ENCODE data around the gene ZDHHC5. TPM values are rescaled to one million over a fixed set of nuclear protein-coding genes. Genes with fewer than 3 reads are reported as not detected.

ZDHHC5 gene
- total RNA-seq, 1 experiment from 2014 or later, result 65.2 TPM

DNA sequence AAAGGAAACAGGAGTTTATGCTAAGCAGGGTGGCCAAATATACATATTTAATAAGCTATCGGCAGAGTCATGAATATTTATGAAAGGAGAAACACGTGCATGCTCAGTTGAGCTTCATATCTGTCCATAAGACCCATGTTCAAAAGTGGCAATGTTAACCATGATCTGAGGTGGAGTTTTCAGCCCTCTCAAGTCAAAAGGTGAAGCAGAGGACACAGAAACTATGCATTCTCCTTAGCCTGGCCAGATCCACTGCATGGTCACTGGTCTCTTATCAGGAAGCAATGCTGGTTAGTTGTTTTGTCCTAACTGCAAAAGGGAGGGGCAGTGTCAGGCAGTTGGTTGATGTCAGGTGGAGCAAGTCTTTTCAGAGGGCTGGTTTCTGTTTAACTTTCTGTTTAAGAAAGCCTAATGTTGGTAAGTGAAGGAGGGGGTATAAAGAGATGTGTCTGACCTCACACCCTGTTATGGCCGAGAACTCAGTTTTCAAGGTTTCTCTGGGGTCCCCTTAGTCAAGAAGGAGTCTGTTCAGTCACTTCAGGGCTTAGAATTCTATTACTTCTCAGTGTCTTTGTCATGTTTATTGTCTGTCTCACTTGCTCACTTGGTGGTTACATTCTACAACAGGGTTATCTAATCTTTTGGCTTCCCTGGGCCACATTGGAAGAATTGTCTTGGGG lies 67.8 kb downstream of the ZDHHC5 start:
- no peak overlapping the region for H3K9ac ChIP-seq (ENCODE audit: extremely low read depth, insufficient read length, low read length)
- H3K9me3 ChIP-seq (ENCODE audit: control insufficient read depth, low read depth, low read length), result no peaks in the 10 kb centered on the region
- H3K9me3 Mint-ChIP-seq, result no peaks in the 10 kb centered on the region
- peak overlapping the region in 1 of 2 experiments; percentile 18; a peak in 1 of 5 replicates for H3K4me3 Mint-ChIP-seq
- no peak overlapping the region for H3K18ac ChIP-seq (ENCODE audit: insufficient read length, low read depth, low read length)
- no peak overlapping the region for H3T11ph ChIP-seq (ENCODE audit: low read length)
- no peak overlapping the region for H2AK5ac ChIP-seq (ENCODE audit: insufficient read length, low read length)
- no peaks in the 10 kb centered on the region for H3K79me2 ChIP-seq (ENCODE audit: insufficient read depth, low read length)
- H2BK5ac ChIP-seq (ENCODE audit: insufficient read length, low read length), result no peak overlapping the region
- no peak overlapping the region for H3K4ac ChIP-seq (ENCODE audit: low read depth, low read length)
- peaks cover 15 to 16% of the 10 kb centered on the region in 2 experiments for H3K4me1 Mint-ChIP-seq
- no peaks in the 10 kb centered on the region for H3K4me1 ChIP-seq (ENCODE audit: insufficient read depth, low read length)
- no peak for DNase-seq
- no peaks in the 10 kb centered on the region for H3K27me3 ChIP-seq (ENCODE audit: insufficient read depth, low read length)
- H4K5ac ChIP-seq (ENCODE audit: insufficient read length, low read depth, low read length), result no peak overlapping the region
- no peak overlapping the region for H3K56ac ChIP-seq (ENCODE audit: insufficient read length, low read depth, low read length)
- no peaks in the 10 kb centered on the region for H4K20me1 ChIP-seq (ENCODE audit: control insufficient read depth, insufficient read depth, insufficient read length)
- H3K36me3 Mint-ChIP-seq (ENCODE audit: insufficient read depth in 1 of 3, low read depth in 3 of 3), result peaks cover 15 to 39% (median 36%) of the 10 kb centered on the region in 3 experiments; a peak in 6 of 7 replicates
- H3K14ac ChIP-seq (ENCODE audit: insufficient read depth, low read length), result no peak overlapping the region
- H3K23me2 ChIP-seq (ENCODE audit: insufficient read length, low read depth, low read length, poor library complexity, severe bottlenecking), result no peaks in the 10 kb centered on the region
- H2BK12ac ChIP-seq (ENCODE audit: insufficient read length, low read depth, low read length), result no peak overlapping the region
- no peaks in the 10 kb centered on the region for H3K27me3 Mint-ChIP-seq (ENCODE audit: low read depth)
- no peak overlapping the region for H2BK15ac ChIP-seq (ENCODE audit: low read depth, low read length)
- no peaks in the 10 kb centered on the region for H3K79me1 ChIP-seq (ENCODE audit: insufficient read depth, low read depth, low read length, poor library complexity, severe bottlenecking)
- H4K91ac ChIP-seq (ENCODE audit: insufficient read length, low read depth, low read length), result no peak overlapping the region
- TF ChIP-seq, protein P1, sequence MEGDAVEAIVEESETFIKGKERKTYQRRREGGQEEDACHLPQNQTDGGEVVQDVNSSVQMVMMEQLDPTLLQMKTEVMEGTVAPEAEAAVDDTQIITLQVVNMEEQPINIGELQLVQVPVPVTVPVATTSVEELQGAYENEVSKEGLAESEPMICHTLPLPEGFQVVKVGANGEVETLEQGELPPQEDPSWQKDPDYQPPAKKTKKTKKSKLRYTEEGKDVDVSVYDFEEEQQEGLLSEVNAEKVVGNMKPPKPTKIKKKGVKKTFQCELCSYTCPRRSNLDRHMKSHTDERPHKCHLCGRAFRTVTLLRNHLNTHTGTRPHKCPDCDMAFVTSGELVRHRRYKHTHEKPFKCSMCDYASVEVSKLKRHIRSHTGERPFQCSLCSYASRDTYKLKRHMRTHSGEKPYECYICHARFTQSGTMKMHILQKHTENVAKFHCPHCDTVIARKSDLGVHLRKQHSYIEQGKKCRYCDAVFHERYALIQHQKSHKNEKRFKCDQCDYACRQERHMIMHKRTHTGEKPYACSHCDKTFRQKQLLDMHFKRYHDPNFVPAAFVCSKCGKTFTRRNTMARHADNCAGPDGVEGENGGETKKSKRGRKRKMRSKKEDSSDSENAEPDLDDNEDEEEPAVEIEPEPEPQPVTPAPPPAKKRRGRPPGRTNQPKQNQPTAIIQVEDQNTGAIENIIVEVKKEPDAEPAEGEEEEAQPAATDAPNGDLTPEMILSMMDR (conservative IDR thresholded peaks at IDR 0.05), result no peak
- no CpG with 5 or more reads among the region's 3 CpGs for WGBS (ENCODE audit: extremely low coverage, insufficient read length, low lambda C conversion rate)
- no peak overlapping the region for H3K4me2 ChIP-seq (ENCODE audit: insufficient read depth, insufficient read length, low read length)
- H2AFZ ChIP-seq (ENCODE audit: low read length), result no peak overlapping the region
- no peak overlapping the region for H2BK120ac ChIP-seq (ENCODE audit: low read depth, low read length, poor library complexity, severe bottlenecking)
- no peak overlapping the region for H2BK20ac ChIP-seq (ENCODE audit: low read depth, low read length, poor library complexity, severe bottlenecking)
- no peak overlapping the region for H3K23ac ChIP-seq (ENCODE audit: insufficient read length, low read depth, low read length)
- no peak overlapping the region for H4K8ac ChIP-seq (replicated peaks; ENCODE audit: insufficient read length, low read depth, low read length)
- no peak overlapping the region for H3K27ac ChIP-seq (ENCODE audit: insufficient read length, low read depth, low read length)
- peak overlapping the region; percentile 46 to 91 (median 60); a peak in 6 of 7 replicates for H3K27ac Mint-ChIP-seq

All from H9 (cell line).